GM23248 (cell line): Measurements from ENCODE around the gene KRT73. TPM values are rescaled to one million over a fixed set of nuclear protein-coding genes. Genes with fewer than 3 reads are reported as not detected.

Experiments
- DNase-seq: peaks from one replicate; pipeline ENCODE4 v3.0.0-alpha.2; 2015
- H2AFZ ChIP-seq: fragments of 200-600 bp; sonication (generic); 2 replicates; pipeline ENCODE4 v1.6.1; 2016; ENCODE audit warnings: antibody characterized with exemption
- H3F3A ChIP-seq: fragments of 200-600 bp; sonication (generic); 2 replicates; pipeline ENCODE4 v1.6.1; 2016; ENCODE audit warnings: mild to moderate bottlenecking, antibody characterized with exemption, mixed run types; ENCODE audit not compliant: insufficient read depth
- H3K27ac ChIP-seq: fragments of 200-600 bp; sonication (generic); 2 replicates; pipeline ENCODE4 v1.5.1; 2016; ENCODE audit warnings: mild to moderate bottlenecking
- H3K27me3 ChIP-seq: fragments of 200-600 bp; sonication (generic); replicated peaks from 2 replicates; pipeline ENCODE4 v1.6.1; 2016; ENCODE audit warnings: mild to moderate bottlenecking; ENCODE audit not compliant: insufficient read depth
- H3K36me3 ChIP-seq: fragments of 200-600 bp; sonication (generic); 2 replicates; pipeline ENCODE4 v1.6.1; 2016; ENCODE audit warnings: low read depth, mild to moderate bottlenecking
- H3K4me1 ChIP-seq: fragments of 200-600 bp; sonication (generic); 2 replicates; pipeline ENCODE4 v1.6.1; 2016; ENCODE audit warnings: mild to moderate bottlenecking; ENCODE audit not compliant: insufficient read depth
- H3K4me2 ChIP-seq: fragments of 200-600 bp; sonication (generic); one replicate; pipeline ENCODE4 v1.6.1; 2016; ENCODE audit warnings: mild to moderate bottlenecking; ENCODE audit not compliant: unreplicated experiment
- H3K4me3 ChIP-seq: fragments of 200-600 bp; sonication (generic); 2 replicates; pipeline ENCODE4 v1.5.1; 2016; ENCODE audit warnings: mild to moderate bottlenecking
- H3K79me2 ChIP-seq: fragments of 200-600 bp; sonication (generic); 2 replicates; pipeline ENCODE4 v1.6.1; 2016; ENCODE audit warnings: mild to moderate bottlenecking; ENCODE audit not compliant: insufficient read depth
- H3K9ac ChIP-seq: fragments of 200-600 bp; sonication (generic); 2 replicates; pipeline ENCODE4 v1.6.1; 2016; ENCODE audit warnings: mild to moderate bottlenecking
- H3K9me2 ChIP-seq: fragments of 200-600 bp; sonication (generic); 2 replicates; pipeline ENCODE4 v1.6.1; 2016; ENCODE audit warnings: mixed run types, mild to moderate bottlenecking, moderate library complexity; ENCODE audit not compliant: insufficient read depth
- H3K9me3 ChIP-seq: fragments of 200-600 bp; sonication (generic); one replicate; pipeline ENCODE4 v1.6.1; 2017; ENCODE audit warnings: low read depth
- H4K20me1 ChIP-seq: fragments of 200-600 bp; sonication (generic); 2 replicates; pipeline ENCODE4 v1.6.0; 2016; ENCODE audit not compliant: insufficient read depth
- EZH2 ChIP-seq: fragments of 200-600 bp; sonication (generic); IDR thresholded peaks from 2 replicates; pipeline ENCODE4 v1.6.1; 2018; ENCODE audit warnings: antibody characterized with exemption, mild to moderate bottlenecking; ENCODE audit not compliant: insufficient read depth, poor library complexity, severe bottlenecking
- EZH2phosphoT487 ChIP-seq: fragments of 200-600 bp; sonication (generic); IDR thresholded peaks from 2 replicates; pipeline ENCODE4 v1.6.1; 2018; ENCODE audit warnings: antibody characterized with exemption, moderate library complexity, mild to moderate bottlenecking, low read depth; ENCODE audit not compliant: insufficient read depth
- WGBS, 2 experiments: methylation state at CpG; one replicate each; pipeline ENCODE4 v1.1.6; 2015 to 2017; ENCODE audit warnings: low lambda C conversion rate in 2 of 2, low coverage in 1 of 2; ENCODE audit errors: missing lambda C conversion rate in 2 of 2; 5-methylcytosine and 5-hydroxymethylcytosine counted together
- in situ Hi-C: fragments of 300-500 bp; cut with MboI; formaldehyde crosslinking; loops from 2 replicates; pipeline ENCODE4 v1.15.0; 2020
- polyA plus RNA-seq: library from polyadenylated mRNA; unstranded; fragments of >200 nt; fragmentation: Nextera tagmentation; extraction: Ambion mirVana; gene quantifications from 2 replicates; pipeline ENCODE4 v1.2.1, GENCODE V29; 2016
- total RNA-seq: library from RNA; depleted of rRNA; stranded (reverse); fragments of >200 nt; shearing (Covaris generic); gene quantifications from 2 replicates; pipeline ENCODE4 v1.2.3, GENCODE V29; 2014

The KRT73 gene
- total and polyA plus RNA-seq, 2 experiments from 2014 or later, result not detected

- Histone ChIP-seq H3K4me3 (no peak overlapping the region), H3K27me3 (peaks cover 26% of the 10 kb centered on the region), H3K79me2 (no peaks in the 10 kb centered on the region), H2AFZ (no peak overlapping the region), H3K27ac (no peak overlapping the region), H3K9me3 (no peaks in the 10 kb centered on the region), H3K4me1 (peaks cover 8% of the 10 kb centered on the region; the same call in 1 of the 2 replicates), H3F3A (no peaks in the 10 kb centered on the region), H4K20me1 (no peaks in the 10 kb centered on the region), H3K4me2 (no peak overlapping the region), H3K9me2 (no peaks in the 10 kb centered on the region), H3K9ac (no peak overlapping the region), H3K36me3 (no peaks in the 10 kb centered on the region)
- WGBS, 2 experiments, result 83 to 88% methylated on average over 9 of the region's 9 CpGs
- no peak for TF ChIP-seq EZH2phosphoT487
- TF ChIP-seq EZH2, result no peak
- no peak for DNase-seq
- in situ Hi-C loops, result no loop called here
Observed at GRCh38 chr12:52613384-52614030, 4.9 kb downstream of the KRT73 start.

DNA sequence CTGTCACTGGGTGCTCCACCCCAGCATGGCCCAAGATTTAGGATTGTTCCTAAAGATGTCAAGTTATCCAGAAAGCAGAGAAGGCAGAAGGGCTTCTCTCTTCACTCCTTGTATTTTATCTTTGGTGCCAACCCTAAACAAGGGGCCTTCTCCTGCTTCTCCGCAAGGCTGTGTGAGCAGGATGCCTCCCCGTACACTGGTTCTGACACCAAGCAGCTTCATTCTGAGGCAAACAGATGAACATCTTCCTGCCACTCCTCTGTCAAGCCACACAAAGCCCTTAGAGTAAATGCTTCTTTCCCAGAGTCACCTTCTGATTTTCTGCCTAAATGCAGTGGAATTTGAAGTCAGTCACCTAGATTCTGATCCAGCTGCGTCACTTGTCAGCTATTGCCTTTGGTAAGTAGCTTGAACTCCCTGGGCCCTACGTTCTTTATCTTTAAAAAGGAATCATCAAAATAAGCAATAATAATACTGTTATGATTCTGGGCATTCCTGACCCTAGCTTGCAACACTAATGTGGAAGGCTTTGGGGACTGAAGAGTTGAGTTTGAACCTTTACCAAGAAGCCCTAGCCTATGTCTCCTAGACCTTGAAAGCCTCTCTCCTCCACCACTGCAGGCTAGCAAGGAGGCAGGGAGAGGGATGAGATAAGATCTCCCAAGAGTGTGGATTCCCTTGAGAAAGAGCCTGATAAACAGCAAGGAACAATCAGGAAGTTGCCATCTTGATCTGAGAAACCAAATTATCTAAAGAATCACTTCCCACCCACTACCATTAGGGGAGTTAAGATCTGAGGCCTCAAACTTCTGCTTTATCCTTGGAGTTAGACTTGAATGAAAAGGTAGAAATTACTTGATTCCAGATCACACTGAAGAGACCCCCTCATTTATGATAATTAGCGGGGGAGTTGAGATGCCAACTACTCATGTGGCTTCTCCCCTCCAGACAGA is 5.7 kb downstream of the KRT73 start:
- Histone ChIP-seq H3K79me2 (no peaks in the 10 kb centered on the region), H3K36me3 (no peaks in the 10 kb centered on the region), H3K27ac (no peak overlapping the region), H3K9ac (no peak overlapping the region), H3K4me2 (no peak overlapping the region), H3K4me3 (no peak overlapping the region), H3K27me3 (peaks cover 33% of the 10 kb centered on the region), H3F3A (no peaks in the 10 kb centered on the region), H2AFZ (no peak overlapping the region), H3K9me2 (no peaks in the 10 kb centered on the region), H3K4me1 (peaks cover 8% of the 10 kb centered on the region; the same call in 1 of the 2 replicates), H3K9me3 (no peaks in the 10 kb centered on the region), H4K20me1 (no peaks in the 10 kb centered on the region)
- 73 to 75% methylated on average over 5 of the region's 5 CpGs for WGBS, 2 experiments
- TF ChIP-seq EZH2phosphoT487, result no peak
- TF ChIP-seq EZH2, result no peak
- no peak for DNase-seq
- in situ Hi-C loops, result no loop called here

DNA sequence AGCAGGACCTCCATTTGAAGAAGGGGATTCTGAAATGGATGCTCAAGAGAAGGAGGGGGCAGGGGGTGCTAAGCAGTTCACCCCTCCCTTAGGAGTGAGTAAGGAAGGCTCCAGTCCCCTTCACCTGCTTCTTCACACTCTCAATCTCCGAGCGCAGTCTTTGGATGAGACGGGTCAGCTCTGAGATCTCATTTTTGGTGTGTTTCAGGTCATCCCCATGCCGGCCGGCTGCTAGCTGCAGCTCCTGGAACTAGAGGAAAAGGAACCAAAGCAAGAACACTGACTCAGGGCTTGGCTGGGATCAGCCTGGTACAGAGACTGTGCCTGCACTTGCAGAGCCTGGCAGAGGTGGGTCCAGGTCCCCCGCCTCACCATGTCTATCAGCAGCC is 7.3 kb downstream of the KRT73 start:
- Histone ChIP-seq H3K27ac (no peak overlapping the region), H3K9ac (no peak overlapping the region), H3K36me3 (no peaks in the 10 kb centered on the region), H3K27me3 (peaks cover 38% of the 10 kb centered on the region; the same call in 1 of the 2 replicates), H3K9me3 (no peaks in the 10 kb centered on the region), H3K4me3 (no peak overlapping the region), H2AFZ (no peak overlapping the region), H3K4me1 (peaks cover 8% of the 10 kb centered on the region; the same call in 1 of the 2 replicates), H4K20me1 (no peaks in the 10 kb centered on the region), H3K79me2 (no peaks in the 10 kb centered on the region), H3K4me2 (no peak overlapping the region), H3F3A (no peaks in the 10 kb centered on the region), H3K9me2 (no peaks in the 10 kb centered on the region)
- DNase-seq, result no peak
- TF ChIP-seq EZH2 (no peak), EZH2phosphoT487 (no peak)
- in situ Hi-C loops, result no loop called here
- 76 to 85% methylated on average over 6 of the region's 6 CpGs for WGBS, 2 experiments

DNA sequence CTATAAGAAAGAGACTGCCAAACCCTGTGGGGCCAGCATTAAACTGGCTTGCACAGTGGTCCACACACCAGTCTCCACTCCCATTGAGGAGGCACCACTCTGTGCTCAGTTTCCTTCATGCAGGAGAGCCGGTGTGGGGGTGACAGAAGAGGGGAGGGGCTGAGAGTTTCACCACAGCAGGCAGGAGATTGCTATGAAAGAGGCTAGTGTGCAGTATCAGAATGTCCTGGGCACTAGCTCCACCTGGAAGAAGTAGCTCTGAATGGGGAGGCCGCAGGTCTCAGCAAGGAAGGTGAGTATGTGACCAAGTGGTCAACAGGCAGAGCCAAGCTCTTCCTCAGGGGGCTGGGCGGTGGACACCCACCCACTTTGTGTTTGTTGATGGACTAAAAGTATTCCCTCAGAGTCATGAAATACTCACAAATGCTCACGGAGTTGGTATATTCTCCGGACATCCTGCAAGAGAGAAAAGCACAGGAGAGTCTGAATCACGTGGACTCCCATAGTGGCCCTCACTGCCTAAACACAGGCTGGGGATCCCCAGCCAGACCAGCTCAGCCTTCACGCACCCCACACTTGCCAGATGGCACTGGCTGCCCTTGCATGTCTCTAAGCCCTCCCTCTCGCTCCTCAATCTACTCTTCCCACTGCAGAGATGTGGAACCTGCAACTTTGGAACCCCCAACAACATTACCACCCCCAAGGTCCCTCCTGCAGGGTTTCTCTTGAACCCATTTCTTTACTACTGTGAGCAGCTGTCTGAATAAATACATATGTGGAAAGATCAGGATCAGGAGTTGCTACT is 9.3 kb downstream of the KRT73 start:
- H3K9ac ChIP-seq, result no peak overlapping the region
- no peak for DNase-seq
- no peaks in the 10 kb centered on the region for H3K36me3 ChIP-seq
- no peaks in the 10 kb centered on the region for H3K9me2 ChIP-seq
- H3K9me3 ChIP-seq, result no peaks in the 10 kb centered on the region
- H4K20me1 ChIP-seq, result no peaks in the 10 kb centered on the region
- 67 to 68% methylated on average over 8 of the region's 8 CpGs for WGBS, 2 experiments
- in situ Hi-C loops, result no loop called here
- H3K27ac ChIP-seq, result no peak overlapping the region
- peaks cover 38% of the 10 kb centered on the region; the same call in 1 of the 2 replicates for H3K27me3 ChIP-seq
- no peak overlapping the region for H3K4me3 ChIP-seq
- TF ChIP-seq EZH2, result no peak
- H3K4me1 ChIP-seq, result no peaks in the 10 kb centered on the region
- no peak overlapping the region for H2AFZ ChIP-seq
- no peaks in the 10 kb centered on the region for H3K79me2 ChIP-seq
- no peaks in the 10 kb centered on the region for H3F3A ChIP-seq
- H3K4me2 ChIP-seq, result no peak overlapping the region
